HG03342 (cell line): ENCODE data around the gene TBC1D8.

ENCODE experiments used
- ATAC-seq: cut with Tn5 transposase; IDR thresholded peaks from one replicate; pipeline ENCODE4 v1.9.1; 2021; ENCODE audit warnings: mild to moderate bottlenecking, moderate library complexity; ENCODE audit not compliant: unreplicated experiment

TBC1D8 gene

DNA sequence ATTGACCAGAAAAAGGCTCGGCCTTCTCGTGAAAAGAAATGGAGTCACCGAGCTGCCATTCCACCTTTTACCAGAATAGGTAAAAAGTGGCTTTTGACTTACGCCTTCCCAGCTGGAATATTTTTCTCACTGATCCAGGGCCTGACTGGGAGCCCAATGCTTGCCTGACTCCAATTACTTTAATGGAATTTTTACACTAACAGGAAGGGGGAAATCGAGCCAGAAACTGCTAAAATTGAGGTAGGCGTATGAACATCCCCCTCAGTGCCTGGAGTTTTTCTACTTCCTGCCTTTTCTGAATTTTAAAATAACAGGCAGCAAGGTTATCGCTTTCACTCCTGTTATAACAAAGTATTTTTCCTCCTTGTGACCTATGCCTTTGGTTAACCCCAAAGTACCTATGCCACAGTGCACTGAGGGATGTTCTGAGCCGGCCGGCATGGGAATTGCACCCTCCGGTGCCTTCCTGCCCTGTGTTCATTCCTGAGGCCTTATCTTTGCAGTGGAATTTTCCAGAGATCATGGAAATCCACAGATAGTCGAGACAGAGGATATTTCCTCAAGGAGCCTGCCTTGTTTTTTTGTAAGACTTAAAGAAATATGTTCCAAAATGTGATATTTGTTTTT, 167.4 kb downstream of the TBC1D8 start:
- no peak for ATAC-seq

- ATAC-seq = no peak
Observed at GRCh38 chr2:100983201-100983600, 168.0 kb downstream of the TBC1D8 start.

GRCh38 chr2:100982431-100982861, 168.7 kb downstream of the TBC1D8 start:
- no peak for ATAC-seq

- no peak for ATAC-seq
Observed at GRCh38 chr2:100981011-100981410, 170.2 kb downstream of the TBC1D8 start.

DNA sequence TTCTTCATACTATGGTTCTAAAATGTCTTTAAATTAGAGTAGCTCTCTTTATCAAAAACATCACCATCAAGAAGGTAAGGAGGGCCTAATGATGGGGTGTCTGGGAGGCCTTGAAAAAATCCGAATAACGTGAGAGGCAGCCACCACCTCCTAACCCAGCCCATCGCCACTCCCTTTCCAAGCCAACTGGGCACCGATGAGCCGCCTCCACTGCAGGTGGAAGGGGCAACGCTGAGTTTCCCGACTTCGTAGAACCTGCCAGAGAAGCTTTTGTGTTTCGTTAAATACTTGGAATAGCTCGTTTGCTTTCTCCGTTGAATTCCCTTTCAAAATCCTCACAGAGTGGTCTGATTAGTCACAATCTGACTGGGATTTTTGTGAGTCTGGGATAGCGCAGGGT, 171.1 kb downstream of the TBC1D8 start:
- ATAC-seq = no peak

GRCh38 chr2:100978582-100979191, 172.5 kb downstream of the TBC1D8 start:
- no peak for ATAC-seq

DNA sequence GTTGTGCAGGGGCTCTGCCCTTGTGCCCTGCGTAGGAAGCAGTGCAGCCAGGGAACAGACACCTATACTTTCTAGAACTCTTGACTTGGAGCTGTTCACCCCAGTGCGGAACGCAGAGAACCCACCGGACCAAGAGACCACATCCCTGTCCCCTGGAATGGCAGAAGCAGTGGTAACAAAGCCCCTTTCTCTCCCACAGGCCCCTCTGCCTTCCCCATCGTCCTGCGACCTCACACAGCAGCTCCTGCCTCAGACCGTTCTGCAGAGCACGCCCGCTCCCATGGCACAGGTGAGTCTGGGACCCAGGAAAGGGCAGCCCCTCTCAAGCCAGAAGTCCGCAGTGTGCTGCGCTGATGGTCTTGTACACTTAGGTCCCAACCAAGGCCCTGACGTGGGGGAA, 173.7 kb downstream of the TBC1D8 start:
- no peak for ATAC-seq

- ATAC-seq = peak; percentile 86
Observed at GRCh38 chr2:100976645-100977391, 174.4 kb downstream of the TBC1D8 start.

GRCh38 chr2:100976061-100976460, 175.1 kb downstream of the TBC1D8 start:
- ATAC-seq = no peak

- ATAC-seq = no peak
Observed at GRCh38 chr2:100975521-100975785, 175.7 kb downstream of the TBC1D8 start.

DNA sequence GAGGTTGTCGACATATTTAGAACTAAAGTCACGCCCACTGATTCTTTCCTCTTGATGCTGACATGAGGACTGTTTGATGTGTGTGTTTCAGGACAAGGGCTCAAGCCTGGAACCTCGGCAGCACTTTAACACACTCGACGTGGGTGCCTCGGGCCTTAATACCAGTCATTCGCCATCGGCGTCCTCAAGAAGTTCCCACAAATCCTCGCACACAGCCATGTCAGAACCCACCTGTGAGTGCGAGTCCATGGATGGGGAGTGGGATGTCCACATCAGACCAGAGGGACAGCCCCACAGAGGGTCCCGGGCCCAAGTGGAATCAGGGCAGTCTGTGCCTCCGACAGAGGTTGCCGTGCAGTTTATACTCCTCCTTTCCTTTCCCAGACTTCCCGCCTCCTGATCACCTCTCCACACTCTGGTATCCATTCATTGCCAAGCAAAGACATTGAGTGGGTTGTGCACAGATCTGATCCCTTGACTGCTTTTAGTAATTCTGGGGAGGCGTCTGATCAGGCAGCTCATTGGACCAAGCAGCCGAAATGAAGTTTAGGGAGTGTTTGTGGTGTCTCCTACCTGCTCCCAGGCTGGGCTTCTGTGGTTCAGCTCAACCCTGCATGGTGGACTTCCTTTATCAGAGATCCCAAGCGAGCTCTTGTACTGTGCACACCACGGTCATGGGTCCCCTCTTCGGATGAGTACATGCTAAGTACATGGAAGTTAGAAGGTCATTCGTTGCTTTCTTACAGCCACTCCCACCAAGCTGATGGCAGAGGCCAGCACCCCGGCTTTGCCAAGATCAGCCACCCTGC, 176.3 kb downstream of the TBC1D8 start:
- no peak for ATAC-seq

- no peak for ATAC-seq
Observed at GRCh38 chr2:100972452-100972851, 178.7 kb downstream of the TBC1D8 start.

GRCh38 chr2:100971221-100971620, 180.0 kb downstream of the TBC1D8 start:
- no peak for ATAC-seq

- ATAC-seq = no peak
Observed at GRCh38 chr2:100969998-100970397, 181.2 kb downstream of the TBC1D8 start.

DNA sequence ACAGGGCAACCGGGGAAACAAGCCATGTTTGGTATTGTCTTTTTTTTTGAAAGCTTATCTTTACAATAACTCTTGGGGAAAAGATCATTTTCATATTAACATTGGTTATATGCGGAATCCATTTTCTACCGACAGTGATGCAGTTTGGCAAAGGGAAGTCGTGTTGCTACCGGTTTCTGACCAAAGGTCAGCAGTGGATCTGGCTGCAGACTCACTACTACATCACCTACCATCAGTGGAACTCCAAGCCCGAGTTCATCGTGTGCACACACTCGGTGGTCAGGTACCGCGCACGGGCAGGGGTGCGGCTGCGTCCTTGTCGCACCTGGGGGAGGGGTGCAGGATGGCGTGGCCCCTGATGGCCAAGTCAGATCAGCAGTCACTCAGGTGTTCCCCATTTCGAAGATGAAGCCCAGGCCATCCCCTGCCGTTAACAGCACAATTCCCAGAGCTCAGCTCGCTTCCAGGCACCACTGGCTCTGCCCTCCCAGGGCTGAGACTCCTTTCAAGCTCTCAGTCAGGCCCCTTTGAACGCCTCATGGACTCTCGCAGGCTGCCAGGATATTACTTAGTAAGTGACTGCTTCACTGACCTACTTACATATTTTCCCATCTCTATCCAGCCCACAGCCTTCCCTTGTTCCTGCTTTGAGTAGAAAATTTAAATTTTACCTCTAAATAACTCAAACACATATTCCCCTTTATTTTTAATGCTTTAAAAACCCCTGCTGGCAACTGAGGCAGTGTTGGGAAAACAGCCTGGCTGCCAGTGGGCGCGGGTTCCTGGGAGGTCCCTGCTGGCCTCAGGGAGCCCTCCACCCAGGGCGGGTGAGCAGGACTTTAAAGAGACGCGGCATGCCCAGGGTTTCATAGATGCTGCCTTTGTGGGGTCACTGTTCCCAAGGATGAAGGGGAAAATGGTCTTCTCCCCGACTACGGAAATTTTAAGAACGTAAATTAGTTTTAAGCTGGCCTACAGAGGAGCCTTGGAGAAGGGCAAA, 182.7 kb downstream of the TBC1D8 start:
- no peak for ATAC-seq

- ATAC-seq = no peak
Observed at GRCh38 chr2:100967716-100968115, 183.5 kb downstream of the TBC1D8 start.

GRCh38 chr2:100965596-100965995, 185.6 kb downstream of the TBC1D8 start:
- no peak for ATAC-seq

GRCh38 chr2:100964681-100965169, 186.5 kb downstream of the TBC1D8 start:
- no peak for ATAC-seq

- no peak for ATAC-seq
Observed at GRCh38 chr2:100964222-100964621, 187.0 kb downstream of the TBC1D8 start.

DNA sequence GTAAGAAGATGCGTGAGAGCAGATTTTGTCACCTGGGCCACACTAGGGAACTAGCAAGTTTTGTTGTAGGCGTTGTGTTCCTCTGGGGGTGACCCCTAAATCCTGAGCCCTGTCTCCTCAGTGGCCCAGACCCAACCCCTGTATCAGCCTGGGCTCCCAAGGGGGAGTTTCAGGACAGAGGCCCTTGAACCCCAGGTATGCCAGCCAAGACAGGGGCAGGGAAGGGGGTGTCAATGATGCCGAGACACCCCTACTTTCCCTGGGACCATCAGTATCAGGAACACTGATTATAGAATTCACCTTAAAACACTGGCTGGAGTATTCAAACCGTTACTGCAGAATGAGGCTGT, 188.2 kb downstream of the TBC1D8 start:
- no peak for ATAC-seq
